GM12878 (cell line): ENCODE results near the gene MTHFD1L. TPM values are rescaled to one million over a fixed set of nuclear protein-coding genes. Genes with fewer than 3 reads are reported as not detected.

ENCODE experiments used
- ATAC-seq: fragments of 200-7000 bp; cut with Tn5 transposase; 3 replicates; pipeline ENCODE4 v1.9.1; 2020; ENCODE audit warnings: mild to moderate bottlenecking, moderate library complexity
- BruUV-seq: library from RNA; stranded (reverse); fragments of 400-500 nt; replicated peaks from 2 replicates; lab custom pipeline; 2021; lab: Mats Ljungman, UMichigan
- CTCF ChIA-PET: fragments of 300-600 bp; sonication (Branson Sonifier 250); formaldehyde crosslinking; extraction: SDS; loops from one replicate; lab custom pipeline; 2021; ENCODE audit warnings: inconsistent platforms; lab: Yijun Ruan, JAX
- POLR2A ChIA-PET: fragments of 350-600 bp; formaldehyde crosslinking; extraction: SDS; loops from one replicate; lab custom pipeline; 2021; ENCODE audit warnings: inconsistent platforms; lab: Charles Lee
- RAD21 ChIA-PET: fragments of 300-600 bp; sonication (Branson Sonifier 250); formaldehyde crosslinking; loops from one replicate; lab custom pipeline; 2023; ENCODE audit warnings: antibody characterized with exemption; ENCODE audit not compliant: unreplicated experiment; lab: Charles Lee
- SMC1A ChIA-PET: fragments of 300-600 bp; sonication (Branson Sonifier 250); formaldehyde crosslinking; loops from one replicate; lab custom pipeline; 2023; ENCODE audit not compliant: unreplicated experiment, uncharacterized antibody; lab: Charles Lee
- DNase-seq: peaks from one replicate; pipeline ENCODE4 v3.0.0-alpha.2; 2011; ENCODE audit warnings: low read depth, low spot score
- FAIRE-seq: peaks from 3 replicates; lab custom pipeline; 2011; peaks lifted over from hg19 to GRCh38; lab: Jason Lieb, UNC
- H2AFZ ChIP-seq: 2 replicates; pipeline ENCODE4 v1.6.0; 2011; ENCODE audit warnings: low read depth, low read length, control low read depth; ENCODE audit not compliant: control insufficient read depth
- H3K27ac ChIP-seq: 2 replicates; pipeline ENCODE4 v1.5.1; 2011; ENCODE audit warnings: control low read depth; ENCODE audit not compliant: control insufficient read depth, insufficient read depth
- H3K27me3 ChIP-seq, 2 experiments: replicated peaks in 1 of 2; 2 replicates each; pipeline versions ENCODE4 v1.6.0 to v1.6.1; 2011; ENCODE audit warnings: low read length in 1 of 2; ENCODE audit not compliant: control insufficient read depth in 2 of 2, insufficient read depth in 2 of 2
- H3K36me3 ChIP-seq, 2 experiments: 2 replicates each; pipeline ENCODE4 v1.5.1; 2011; ENCODE audit warnings: low read length in 1 of 2; ENCODE audit not compliant: control insufficient read depth in 2 of 2, insufficient read depth in 2 of 2
- H3K4me1 ChIP-seq: 2 replicates; pipeline ENCODE4 v1.6.1; 2011; ENCODE audit warnings: mild to moderate bottlenecking, low read length, moderate library complexity, mixed read lengths; ENCODE audit not compliant: control insufficient read depth, insufficient read depth
- H3K4me2 ChIP-seq: 2 replicates; pipeline ENCODE4 v1.6.0; 2011; ENCODE audit warnings: control low read depth; ENCODE audit not compliant: control insufficient read depth, insufficient read depth
- H3K4me3 ChIP-seq: fragments of 200-600 bp; sonication (generic); 2 replicates; pipeline ENCODE4 v1.5.1; 2016
- H3K79me2 ChIP-seq: 2 replicates; pipeline ENCODE4 v1.6.0; 2011; ENCODE audit warnings: low read length; ENCODE audit not compliant: control insufficient read depth, insufficient read depth
- H3K9ac ChIP-seq: 2 replicates; pipeline ENCODE4 v1.8.0; 2011; ENCODE audit warnings: low read length, control low read depth, mixed read lengths; ENCODE audit not compliant: control insufficient read depth, insufficient read depth
- H3K9me3 ChIP-seq: replicated peaks from 3 replicates; pipeline ENCODE4 v1.5.1; 2011; ENCODE audit warnings: mild to moderate bottlenecking, low read length; ENCODE audit not compliant: control insufficient read depth, insufficient read depth
- H4K20me1 ChIP-seq: 2 replicates; pipeline ENCODE4 v1.6.0; 2011; ENCODE audit not compliant: control insufficient read depth, insufficient read depth
- LARP7 ChIP-seq: fragments of 450-650 bp; IDR thresholded peaks from 2 replicates; pipeline ENCODE4 v1.6.1; 2017; ENCODE audit warnings: mild to moderate bottlenecking
- NRF1 ChIP-seq: conservative IDR thresholded peaks from 2 replicates; pipeline ENCODE4 v1.6.1; 2011; ENCODE audit warnings: mild to moderate bottlenecking, low read depth, low read length, improper control_type of control experiment
- POLR2A ChIP-seq: IDR thresholded peaks from 2 replicates; pipeline ENCODE4 v1.6.1; 2011; ENCODE audit warnings: low read depth, mild to moderate bottlenecking, low read length
- RB1 ChIP-seq: fragments of 450-650 bp; formaldehyde crosslinking; IDR thresholded peaks from 2 replicates; pipeline ENCODE4 v1.6.1; 2017; ENCODE audit warnings: mild to moderate bottlenecking, borderline replicate concordance
- ZZZ3 ChIP-seq: IDR thresholded peaks from 2 replicates; pipeline ENCODE4 v1.6.1; 2011; ENCODE audit warnings: low read depth; ENCODE audit not compliant: control insufficient read depth, insufficient read length
- WGBS: methylation state at CpG from one replicate; pipeline ENCODE4 v1.1.6; 2016; ENCODE audit warnings: low lambda C conversion rate; ENCODE audit not compliant: insufficient replicate concordance, insufficient coverage; ENCODE audit errors: missing lambda C conversion rate; 5-methylcytosine and 5-hydroxymethylcytosine counted together
- in situ Hi-C: fragments of 300-500 bp; cut with MboI; formaldehyde crosslinking; loops from 9 replicates; pipeline ENCODE4 v1.14.3; 2018; ENCODE audit warnings: mixed read lengths
- intact Hi-C: fragments of 100-400 bp; cut with micrococcal nuclease; formaldehyde crosslinking; loops from one replicate; pipeline ENCODE4 v1.14.2; 2022; ENCODE audit not compliant: unreplicated experiment
- polyA plus RNA-seq, 11 experiments: library from polyadenylated mRNA; depleted of rRNA in 4 of 11; unstranded in 6 of 11; stranded (reverse) in 5 of 11; fragments of >200 nt; fragmentation: Nextera tagmentation in 4 of 11; fragmentation: Illumina TruSeq in 1 of 11; extraction: Ambion mirVana in 4 of 11; extraction: Trizol in 1 of 11; gene quantifications; 1 replicate in 1 of 11; 2 replicates in 10 of 11; pipeline versions ENCODE4 v1.2.1 to v1.2.3, GENCODE V29; 2011 to 2016; ENCODE audit warnings: inconsistent platforms in 2 of 11, missing spikeins in 2 of 11, low read depth in 1 of 11
- total RNA-seq, 4 experiments: library from RNA; depleted of rRNA in 3 of 4; stranded (reverse); fragments of >200 nt in 3 of 4; fragmentation: Illumina TruSeq in 1 of 4; extraction: Trizol in 1 of 4; gene quantifications; 2 replicates each; pipeline versions ENCODE4 v1.2.1 to v1.2.3, GENCODE V29; 2013 to 2021

MTHFD1L gene
- total and polyA plus RNA-seq, 10 of the 15 experiments (the other 5 are each of a cell fraction or from before 2014, with no cell fraction given), result 11.7 to 75.5 (median 28.8) TPM

DNA sequence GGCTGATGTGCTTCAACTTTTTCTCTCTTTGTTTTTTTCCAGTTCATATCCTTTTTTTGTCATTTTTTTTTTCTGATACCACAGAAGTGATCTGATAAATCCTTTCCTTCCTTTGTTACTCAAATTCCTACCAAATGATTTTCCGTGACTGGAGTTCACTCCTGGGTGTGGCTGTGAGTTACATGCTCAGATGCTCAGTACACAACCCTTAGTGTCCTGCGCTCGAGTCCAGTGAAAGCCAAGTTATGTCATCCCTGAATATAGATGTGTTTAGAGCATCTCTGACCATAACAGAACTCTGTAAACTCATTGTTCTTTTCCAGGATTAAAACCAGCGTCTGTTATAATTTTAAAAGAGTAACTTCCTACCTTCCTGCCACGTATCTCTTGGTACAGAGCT, 227.1 kb downstream of the MTHFD1L start:
- H3K27me3 ChIP-seq, result no peaks in the 10 kb centered on the region
- no peak for TF ChIP-seq RB1
- TF ChIP-seq NRF1, result no peak
- TF ChIP-seq LARP7, result no peak
- POLR2A ChIA-PET, result no interaction called here
- no peaks in the 10 kb centered on the region for H4K20me1 ChIP-seq
- H3K4me1 ChIP-seq, result no peaks in the 10 kb centered on the region
- H3K9ac ChIP-seq, result no peak overlapping the region
- intact Hi-C loops, result no loop called here
- 99% methylated on average over 5 of the region's 5 CpGs for WGBS
- no TSS peak for BruUV-seq
- RAD21 ChIA-PET, result no interaction called here
- ATAC-seq, result no peak
- FAIRE-seq, result no peak
- H3K4me3 ChIP-seq, result no peak overlapping the region
- H2AFZ ChIP-seq, result no peak overlapping the region
- H3K9me3 ChIP-seq, result no peaks in the 10 kb centered on the region
- no peak overlapping the region for H3K4me2 ChIP-seq
- no peak for DNase-seq
- CTCF ChIA-PET, result no interaction called here
- peaks cover 4 to 8% of the 10 kb centered on the region in 2 experiments for H3K36me3 ChIP-seq
- in situ Hi-C loops, result no loop called here
- H3K27ac ChIP-seq, result no peak overlapping the region
- H3K79me2 ChIP-seq, result no peaks in the 10 kb centered on the region
- SMC1A ChIA-PET, result no interaction called here

DNA sequence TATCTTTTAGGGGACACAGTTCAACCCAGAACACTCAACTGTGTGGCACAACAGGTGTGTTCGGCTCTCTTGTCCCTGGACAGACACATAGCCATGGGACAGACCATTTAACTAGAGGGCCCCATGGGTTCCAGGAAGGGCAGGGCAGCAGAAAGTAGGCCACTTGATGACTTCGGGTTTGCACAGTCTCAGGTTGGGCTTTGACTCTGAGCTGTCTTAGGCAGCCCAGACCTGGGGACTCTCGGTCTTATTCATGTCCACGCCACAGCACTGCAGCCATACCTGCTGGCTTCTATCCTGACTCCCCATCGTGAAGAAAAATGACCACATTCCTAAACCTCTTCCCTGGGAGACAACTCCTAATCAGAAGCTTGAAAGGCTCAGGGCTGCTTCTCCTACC, 228.2 kb downstream of the MTHFD1L start:
- H3K4me3 ChIP-seq, result no peak overlapping the region
- WGBS, result 87% methylated on average over 5 of the region's 5 CpGs
- no peaks in the 10 kb centered on the region for H3K9me3 ChIP-seq
- RAD21 ChIA-PET, result no interaction called here
- no peak for ATAC-seq
- H4K20me1 ChIP-seq, result no peaks in the 10 kb centered on the region
- SMC1A ChIA-PET, result no interaction called here
- H2AFZ ChIP-seq, result no peak overlapping the region
- no peak overlapping the region for H3K4me2 ChIP-seq
- no peak for FAIRE-seq
- H3K36me3 ChIP-seq, result peaks cover 4 to 8% of the 10 kb centered on the region in 2 experiments
- no peak for TF ChIP-seq POLR2A
- no peak for TF ChIP-seq ZZZ3
- H3K27me3 ChIP-seq, result no peaks in the 10 kb centered on the region
- H3K27ac ChIP-seq, result no peak overlapping the region
- H3K4me1 ChIP-seq, result no peaks in the 10 kb centered on the region
- BruUV-seq, result no TSS peak
- POLR2A ChIA-PET, result no interaction called here
- no peak for DNase-seq
- no peak overlapping the region for H3K9ac ChIP-seq
- intact Hi-C loops, result no loop called here
- CTCF ChIA-PET, result interaction anchor here (0.6 kb wide), 1 partner anchor 913 kb away, joined by 3 read pairs; no protein-coding TSS in a partner anchor
- in situ Hi-C loops, result no loop called here
- H3K79me2 ChIP-seq, result no peaks in the 10 kb centered on the region
